MM.1S (cell line): Measurements from ENCODE around the gene ST6GALNAC6.
A peak's percentile ranks its signal among the peaks of the same experiment; 100 is the strongest.

Source experiments
- DNase-seq: peaks from one replicate; pipeline ENCODE4 v3.0.0-alpha.2; 2015
- H2AFZ ChIP-seq: fragments of 300-600 bp; sonication (generic); 2 replicates; pipeline ENCODE4 v1.6.0; 2016; ENCODE audit warnings: antibody characterized with exemption, low read length
- H3F3A ChIP-seq: fragments of 300-600 bp; sonication (generic); 2 replicates; pipeline ENCODE4 v1.6.1; 2016; ENCODE audit warnings: mild to moderate bottlenecking, antibody characterized with exemption, low read length, moderate library complexity, mixed read lengths; ENCODE audit not compliant: insufficient read depth
- H3K27ac ChIP-seq: fragments of 300-600 bp; sonication (generic); 2 replicates; pipeline ENCODE4 v1.5.1; 2016; ENCODE audit warnings: mild to moderate bottlenecking, low read length
- H3K27me3 ChIP-seq: fragments of 300-600 bp; sonication (generic); replicated peaks from 2 replicates; pipeline ENCODE4 v1.6.0; 2016; ENCODE audit warnings: low read length; ENCODE audit not compliant: insufficient read depth
- H3K36me3 ChIP-seq: fragments of 300-600 bp; sonication (generic); replicated peaks from 2 replicates; pipeline ENCODE4 v1.6.1; 2016; ENCODE audit warnings: mild to moderate bottlenecking, low read length, mixed read lengths; ENCODE audit not compliant: insufficient read depth
- H3K4me1 ChIP-seq: fragments of 300-600 bp; sonication (generic); 2 replicates; pipeline ENCODE4 v1.6.1; 2016; ENCODE audit warnings: low read length, mixed read lengths
- H3K4me2 ChIP-seq: fragments of 300-600 bp; sonication (generic); 2 replicates; pipeline ENCODE4 v1.6.0; 2016; ENCODE audit warnings: low read depth, low read length
- H3K4me3 ChIP-seq: fragments of 300-600 bp; sonication (generic); 2 replicates; pipeline ENCODE4 v1.5.1; 2016; ENCODE audit warnings: low read length, mixed read lengths
- H3K79me2 ChIP-seq: fragments of 300-600 bp; sonication (generic); 2 replicates; pipeline ENCODE4 v1.6.1; 2016; ENCODE audit warnings: mixed run types, low read length, mixed read lengths
- H3K9ac ChIP-seq: fragments of 300-600 bp; sonication (generic); 2 replicates; pipeline ENCODE4 v1.6.1; 2016; ENCODE audit warnings: low read length, mixed read lengths
- H3K9me2 ChIP-seq: fragments of 300-600 bp; sonication (generic); replicated peaks from 2 replicates; pipeline ENCODE4 v1.6.1; 2016; ENCODE audit warnings: mild to moderate bottlenecking, low read length, mixed read lengths; ENCODE audit not compliant: insufficient read depth
- H3K9me3 ChIP-seq: fragments of 300-600 bp; sonication (generic); replicated peaks from 2 replicates; pipeline ENCODE4 v1.6.1; 2016; ENCODE audit warnings: mild to moderate bottlenecking, low read length, mixed read lengths; ENCODE audit not compliant: insufficient read depth
- H4K20me1 ChIP-seq: fragments of 300-600 bp; sonication (generic); 2 replicates; pipeline ENCODE4 v1.6.1; 2016; ENCODE audit warnings: mild to moderate bottlenecking, low read length, moderate library complexity, mixed read lengths; ENCODE audit not compliant: insufficient read depth
- CTCF ChIP-seq: fragments of 300-600 bp; sonication (generic); IDR thresholded peaks from 2 replicates; pipeline ENCODE4 v1.5.1; 2016; ENCODE audit warnings: antibody characterized with exemption, low read length, mixed read lengths
- EZH2 ChIP-seq: fragments of 300-600 bp; sonication (generic); optimal IDR thresholded peaks from 2 replicates; pipeline ENCODE3; 2017; ENCODE audit warnings: low read depth, mild to moderate bottlenecking, antibody characterized with exemption, low read length, mixed read lengths
- EZH2phosphoT487 ChIP-seq: fragments of 300-600 bp; sonication (generic); IDR thresholded peaks from 2 replicates; pipeline ENCODE4 v1.6.1; 2018; ENCODE audit warnings: antibody characterized with exemption, low read length

ST6GALNAC6 gene

GRCh38 chr9:127918183-127919107 lies 19.0 kb upstream of the ST6GALNAC6 start:
- no peaks in the 10 kb centered on the region for H3K9me3 ChIP-seq

GRCh38 chr9:127917603-127918002 lies 18.2 kb upstream of the ST6GALNAC6 start:
- peaks cover 43% of the 10 kb centered on the region for H3K4me1 ChIP-seq
- H3K9ac ChIP-seq, result peak overlapping the region; percentile 56; the same call in 1 of the 2 replicates
- DNase-seq, result peak; percentile 40
- peak overlapping the region; percentile 63 for H3K4me3 ChIP-seq
- H3K27me3 ChIP-seq, result no peaks in the 10 kb centered on the region
- peaks cover 3% of the 10 kb centered on the region for H3K36me3 ChIP-seq
- H4K20me1 ChIP-seq, result no peaks in the 10 kb centered on the region
- H3K4me2 ChIP-seq, result peak overlapping the region; percentile 93
- no peaks in the 10 kb centered on the region for H3K9me3 ChIP-seq
- peaks cover 46% of the 10 kb centered on the region for H3K79me2 ChIP-seq
- no peak for TF ChIP-seq EZH2
- no peak for TF ChIP-seq EZH2phosphoT487
- TF ChIP-seq CTCF, result no peak
- peaks cover 19% of the 10 kb centered on the region for H3F3A ChIP-seq
- peak overlapping the region; percentile 54; the same call in 1 of the 2 replicates for H3K27ac ChIP-seq
- H2AFZ ChIP-seq, result 0 out of 2 replicates have a peak overlapping the region, but pooled peaks have one; percentile 27
- H3K9me2 ChIP-seq, result no peaks in the 10 kb centered on the region

More at GRCh38 chr9:127918183-127919107, 19.0 kb upstream of the ST6GALNAC6 start:
- peaks cover 21% of the 10 kb centered on the region for H3F3A ChIP-seq
- peaks cover 3% of the 10 kb centered on the region for H3K36me3 ChIP-seq
- no peak for TF ChIP-seq EZH2phosphoT487
- TF ChIP-seq CTCF, result peak; percentile 19; the same call in 1 of the 2 replicates
- no peak for TF ChIP-seq EZH2
- no peaks in the 10 kb centered on the region for H3K9me2 ChIP-seq
- H3K27me3 ChIP-seq, result no peaks in the 10 kb centered on the region
- DNase-seq, result no peak
- peaks cover 39% of the 10 kb centered on the region for H3K4me1 ChIP-seq
- peak overlapping the region; percentile 54; the same call in 1 of the 2 replicates for H3K27ac ChIP-seq
- no peak overlapping the region for H2AFZ ChIP-seq
- no peak overlapping the region for H3K9ac ChIP-seq
- H3K4me2 ChIP-seq, result peak overlapping the region; percentile 10; the same call in 1 of the 2 replicates
- no peak overlapping the region for H3K4me3 ChIP-seq
- H4K20me1 ChIP-seq, result no peaks in the 10 kb centered on the region
- H3K79me2 ChIP-seq, result peaks cover 39% of the 10 kb centered on the region

DNA sequence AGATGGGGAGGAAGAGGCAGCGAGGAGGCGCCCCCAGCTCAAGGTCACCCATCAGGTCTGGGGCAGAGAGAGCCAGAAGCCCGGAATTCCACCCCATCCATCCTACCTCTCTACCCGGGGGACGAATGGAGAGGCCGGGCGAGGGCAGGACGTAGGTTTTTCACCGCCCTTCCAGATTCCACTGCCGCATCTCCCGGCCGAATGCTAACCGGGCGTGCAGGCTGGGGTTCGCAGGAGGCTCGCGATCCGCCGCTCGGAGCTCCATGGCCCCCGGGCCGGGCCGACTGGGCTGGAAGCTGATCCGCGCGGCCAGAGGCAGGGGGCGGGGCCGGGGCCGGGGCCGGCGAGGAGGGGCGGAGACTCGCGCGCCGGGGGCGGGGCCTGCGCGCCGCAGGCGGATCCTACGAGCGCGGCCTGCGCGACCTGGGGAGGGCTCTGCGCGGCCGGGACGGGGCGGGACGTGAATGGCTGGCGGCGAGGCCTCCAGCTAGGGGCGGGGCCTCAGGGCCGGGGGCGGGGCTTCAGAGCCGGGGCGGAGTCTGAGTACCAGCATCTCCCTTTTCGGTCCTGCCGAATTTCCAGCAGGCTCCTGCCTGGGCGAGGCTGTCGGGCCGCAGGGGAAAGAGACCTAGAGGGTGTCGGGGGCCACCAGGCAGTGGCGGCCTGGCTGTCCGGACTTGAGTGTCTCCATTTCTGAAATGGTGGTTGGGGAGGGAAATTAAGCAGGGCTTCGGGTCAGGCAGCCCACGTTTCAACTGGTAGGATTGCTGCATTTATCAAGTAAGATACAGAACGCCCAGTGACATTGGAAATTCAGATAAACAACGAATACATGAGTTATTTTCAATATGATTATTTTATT lies 17.5 kb upstream of the ST6GALNAC6 start, which contains the start of gene ST6GALNAC4:
TSS of gene ST6GALNAC4 (minus strand) at position 322 of the 862 bp plus-strand sequence. CDS start 622 bp downstream, outside the sequence.
- peak; percentile 94 for DNase-seq
- Histone ChIP-seq H3K79me2 (peaks cover 52% of the 10 kb centered on the region), H3K27ac (peak within 1 kb of the TSS; percentile 93), H3K9me3 (no peaks in the 10 kb centered on the region), H3K9me2 (no peaks in the 10 kb centered on the region), H3K4me1 (peaks cover 46% of the 10 kb centered on the region), H3K9ac (peak within 1 kb of the TSS; percentile 98), H3K36me3 (peaks cover 3% of the 10 kb centered on the region), H3F3A (peaks cover 23% of the 10 kb centered on the region), H4K20me1 (no peaks in the 10 kb centered on the region), H3K4me3 (peak within 1 kb of the TSS; percentile 99), H3K27me3 (no peaks in the 10 kb centered on the region), H2AFZ (peak within 1 kb of the TSS; percentile 33), H3K4me2 (peak within 1 kb of the TSS; percentile 93)
- TF ChIP-seq EZH2 (no peak), EZH2phosphoT487 (no peak), CTCF (no peak)
